Astrocyte of the cerebellum (primary cell): ENCODE data around the gene TYROBP.

Source experiments
- DNase-seq: peaks from one replicate; pipeline ENCODE4 v3.0.0-alpha.2; 2011; ENCODE audit warnings: low read depth
- H3K4me3 ChIP-seq: 2 replicates; pipeline ENCODE4 v1.5.1; 2011; ENCODE audit warnings: mild to moderate bottlenecking, low read depth, low read length, moderate library complexity
- CTCF ChIP-seq: IDR thresholded peaks from 2 replicates; pipeline ENCODE4 v1.5.1; 2012; ENCODE audit warnings: low read length, low read depth, moderate library complexity, mild to moderate bottlenecking; ENCODE audit errors: missing control alignments
- in situ Hi-C: cut with HindIII; loops from 2 replicates; pipeline ENCODE4 v1.10.0; 2017; ENCODE audit warnings: low sequenced_read_pairs

Gene TYROBP

DNA sequence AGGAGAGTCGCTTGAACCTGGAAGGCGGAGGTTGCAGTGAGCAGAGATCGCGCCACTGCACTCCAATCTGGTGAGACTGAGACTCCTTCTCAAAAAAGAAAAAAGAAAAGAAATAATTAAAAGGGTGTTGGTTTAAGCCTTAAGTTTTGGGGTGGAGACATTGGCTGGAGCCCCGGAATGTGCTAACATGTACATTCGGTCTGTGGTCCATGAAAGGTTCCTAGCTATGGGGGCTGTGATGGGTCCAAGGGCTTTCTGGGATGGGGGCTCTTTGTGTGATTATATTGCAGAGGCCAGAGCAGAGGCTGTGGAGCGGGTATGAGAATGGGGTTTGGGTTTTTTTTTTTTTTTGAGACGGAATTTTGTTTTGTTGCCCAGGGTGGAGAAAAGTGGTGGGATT is 22.2 kb downstream of the TYROBP start:
- in situ Hi-C loops, result no loop called here
- no peak for DNase-seq
- TF ChIP-seq CTCF, result no peak
- H3K4me3 ChIP-seq, result no peak overlapping the region

DNA sequence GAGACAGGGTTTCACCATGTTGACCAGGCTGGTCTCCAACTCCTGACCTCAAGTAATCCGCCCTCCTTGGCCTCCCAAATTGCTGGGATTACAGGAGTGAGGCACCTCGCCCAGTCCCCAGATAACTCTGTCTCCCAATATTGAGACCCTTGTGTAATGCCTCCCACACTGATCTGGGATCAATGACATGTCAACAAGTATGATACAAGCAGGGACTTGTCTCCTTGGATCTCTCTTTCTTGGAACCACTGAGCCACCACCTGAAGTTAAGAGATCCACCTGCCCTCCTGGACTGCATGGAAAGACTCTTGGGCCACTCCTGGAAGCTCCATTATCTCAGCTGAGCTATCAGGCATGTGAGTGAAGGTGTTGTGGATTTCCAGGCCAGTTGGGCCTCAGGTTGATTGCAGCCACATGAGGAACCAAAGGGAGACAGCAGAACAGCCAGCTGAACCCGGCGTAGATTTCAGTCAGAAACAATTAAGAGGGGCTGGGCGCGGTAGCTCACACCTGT is 22.8 kb downstream of the TYROBP start:
- TF ChIP-seq CTCF, result no peak
- H3K4me3 ChIP-seq, result no peak overlapping the region
- no peak for DNase-seq
- in situ Hi-C loops, result no loop called here

DNA sequence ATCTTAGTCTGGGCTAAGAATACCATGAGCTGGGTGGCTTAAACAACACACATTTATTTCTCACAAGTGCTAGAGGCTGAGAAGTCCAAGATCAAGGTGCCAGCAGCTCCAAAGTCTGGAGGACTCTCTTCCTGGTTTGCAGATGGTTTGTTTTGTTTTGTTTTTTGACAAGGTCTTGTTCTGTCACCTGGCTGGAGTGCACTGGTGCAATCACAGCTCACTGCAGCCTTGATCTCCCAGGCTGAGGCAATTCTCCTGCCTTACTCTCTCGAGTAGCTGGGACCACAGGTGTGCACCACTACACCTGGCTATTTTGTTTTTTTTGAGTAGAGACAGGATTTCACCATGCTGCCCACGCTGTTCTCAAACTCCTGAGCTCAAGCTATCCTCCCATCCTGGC is 24.2 kb downstream of the TYROBP start:
- H3K4me3 ChIP-seq, result no peak overlapping the region
- in situ Hi-C loops, result no loop called here
- no peak for TF ChIP-seq CTCF
- DNase-seq, result no peak

- in situ Hi-C loops, result no loop called here
- H3K4me3 ChIP-seq, result no peak overlapping the region
- TF ChIP-seq CTCF, result peak; percentile 34
- peak; percentile 56 for DNase-seq
These were observed 25.8 kb downstream of the TYROBP start for GRCh38 chr19:35882114-35882832.

DNA sequence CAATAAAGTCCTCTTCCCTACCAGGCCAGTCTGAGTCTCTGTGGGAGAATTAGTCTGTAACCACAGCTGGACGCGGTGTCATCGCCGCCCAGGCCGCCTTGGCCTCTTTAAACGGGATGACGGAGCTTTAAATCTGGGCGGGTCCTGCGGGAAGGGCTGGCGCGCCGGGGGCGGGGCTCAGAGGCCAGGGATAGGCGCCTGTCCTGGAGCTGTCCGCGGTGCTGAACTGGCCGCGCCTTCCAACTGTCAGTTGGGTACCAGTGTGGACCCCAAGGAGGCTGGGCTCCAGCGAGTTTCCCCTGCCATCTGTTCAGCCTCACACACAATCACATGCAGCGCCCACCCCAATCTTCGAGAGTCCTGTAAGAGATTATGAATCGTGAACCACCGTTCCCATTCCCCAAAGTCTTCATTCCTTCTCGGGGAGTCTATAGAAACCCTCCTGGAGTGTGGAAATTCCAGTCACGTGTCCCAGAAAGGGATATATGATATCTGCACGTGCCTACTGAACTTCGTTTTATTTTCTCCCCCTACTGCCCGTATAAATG is 28.3 kb downstream of the TYROBP start:
- H3K4me3 ChIP-seq, result no peak overlapping the region
- in situ Hi-C loops, result no loop called here
- TF ChIP-seq CTCF, result no peak
- DNase-seq, result peak; percentile 47

- no peak for DNase-seq
- H3K4me3 ChIP-seq, result no peak overlapping the region
- in situ Hi-C loops, result no loop called here
- no peak for TF ChIP-seq CTCF
These were observed 29.0 kb downstream of the TYROBP start for GRCh38 chr19:35879068-35879467.
